Glutamatergic neuron (in vitro differentiated cells): Measurements from ENCODE around the gene CLDND1. TPM values are rescaled to one million over a fixed set of nuclear protein-coding genes. Genes with fewer than 3 reads are reported as not detected.

Experiments
- DNase-seq: peaks from one replicate; pipeline ENCODE4 v3.0.0; 2022
- H3K27ac Mint-ChIP-seq: one replicate; pipeline ENCODE4 v1.8.0; 2020; ENCODE audit warnings: mild to moderate bottlenecking, mixed read lengths, inconsistent platforms; ENCODE audit not compliant: unreplicated experiment
- H3K27me3 Mint-ChIP-seq: one replicate; pipeline ENCODE4 v1.8.0; 2020; ENCODE audit warnings: mild to moderate bottlenecking, moderate library complexity, mixed read lengths, inconsistent platforms; ENCODE audit not compliant: unreplicated experiment
- H3K36me3 Mint-ChIP-seq: one replicate; pipeline ENCODE4 v1.8.0; 2020; ENCODE audit warnings: mild to moderate bottlenecking, mixed read lengths, inconsistent platforms; ENCODE audit not compliant: unreplicated experiment
- H3K4me1 Mint-ChIP-seq: one replicate; pipeline ENCODE4 v1.8.0; 2020; ENCODE audit warnings: mild to moderate bottlenecking, low read depth, mixed read lengths, inconsistent platforms; ENCODE audit not compliant: unreplicated experiment
- H3K4me3 Mint-ChIP-seq: one replicate; pipeline ENCODE4 v1.8.0; 2020; ENCODE audit warnings: mild to moderate bottlenecking, mixed read lengths, inconsistent platforms; ENCODE audit not compliant: unreplicated experiment
- H3K9me3 Mint-ChIP-seq: one replicate; pipeline ENCODE4 v1.8.0; 2020; ENCODE audit warnings: mild to moderate bottlenecking, moderate library complexity, mixed read lengths, inconsistent platforms; ENCODE audit not compliant: unreplicated experiment
- total RNA-seq: library from RNA; stranded (reverse); fragmentation: NEBNext Ultra II Directional; extraction: Animal tissue kit (Norgen Biotek cat#: 25700); gene quantifications from one replicate; pipeline ENCODE4 v1.2.1, GENCODE V29; 2021; ENCODE audit not compliant: unreplicated experiment
- TF ChIP-seq, protein P1 (sequence below): fragments of 200-600 bp; sonication (generic); IDR thresholded peaks from one replicate; pipeline ENCODE4 v1.5.0; 2021; ENCODE audit not compliant: partially characterized antibody, unreplicated experiment

CLDND1 gene
- total RNA-seq, 1 donor from 2014 or later, result 164 TPM

DNA sequence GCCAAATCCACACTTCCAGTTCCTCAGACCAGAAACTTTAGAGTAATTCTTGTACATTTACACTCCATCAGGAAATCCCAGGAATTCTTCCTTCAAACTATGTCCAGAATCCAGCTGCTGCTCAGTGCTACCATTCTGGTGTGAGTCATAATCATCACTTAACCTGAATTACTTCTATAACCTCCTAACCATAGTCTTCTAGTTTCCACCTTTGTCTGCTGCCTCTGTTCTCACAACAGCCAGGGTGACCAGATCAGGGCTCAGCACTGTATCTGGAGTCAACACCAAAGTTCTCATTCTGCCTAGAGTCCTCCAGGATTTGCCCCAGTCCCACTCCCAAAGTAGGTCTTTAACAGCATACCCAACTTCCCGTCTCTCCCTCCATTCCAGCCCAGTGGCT is 3.4 kb downstream of the CLDND1 start:
- H3K9me3 Mint-ChIP-seq, result no peaks in the 10 kb centered on the region
- H3K36me3 Mint-ChIP-seq, result no peaks in the 10 kb centered on the region
- no peaks in the 10 kb centered on the region for H3K27me3 Mint-ChIP-seq

DNA sequence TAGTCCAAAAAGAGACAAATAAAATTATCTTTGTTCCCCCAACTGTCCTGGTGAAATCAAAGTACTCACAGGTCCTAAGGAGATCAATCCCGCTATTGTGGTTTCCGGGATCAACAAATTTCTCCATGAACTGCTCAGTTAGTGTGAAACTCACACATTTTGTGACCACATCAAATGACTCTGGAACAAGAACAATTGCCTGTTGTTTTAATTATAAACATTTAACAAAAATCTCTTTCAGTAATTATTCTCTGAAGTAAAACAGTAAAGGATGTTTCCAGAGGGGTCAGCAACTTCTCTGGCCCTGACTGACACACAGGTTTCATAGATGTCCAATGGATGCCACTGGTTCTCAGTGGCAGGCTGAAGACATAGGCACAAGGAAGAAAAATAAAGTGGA is 3.9 kb downstream of the CLDND1 start:
- H3K9me3 Mint-ChIP-seq, result no peaks in the 10 kb centered on the region
- peak overlapping the region; percentile 22 for H3K4me3 Mint-ChIP-seq
- TF ChIP-seq, protein P1, sequence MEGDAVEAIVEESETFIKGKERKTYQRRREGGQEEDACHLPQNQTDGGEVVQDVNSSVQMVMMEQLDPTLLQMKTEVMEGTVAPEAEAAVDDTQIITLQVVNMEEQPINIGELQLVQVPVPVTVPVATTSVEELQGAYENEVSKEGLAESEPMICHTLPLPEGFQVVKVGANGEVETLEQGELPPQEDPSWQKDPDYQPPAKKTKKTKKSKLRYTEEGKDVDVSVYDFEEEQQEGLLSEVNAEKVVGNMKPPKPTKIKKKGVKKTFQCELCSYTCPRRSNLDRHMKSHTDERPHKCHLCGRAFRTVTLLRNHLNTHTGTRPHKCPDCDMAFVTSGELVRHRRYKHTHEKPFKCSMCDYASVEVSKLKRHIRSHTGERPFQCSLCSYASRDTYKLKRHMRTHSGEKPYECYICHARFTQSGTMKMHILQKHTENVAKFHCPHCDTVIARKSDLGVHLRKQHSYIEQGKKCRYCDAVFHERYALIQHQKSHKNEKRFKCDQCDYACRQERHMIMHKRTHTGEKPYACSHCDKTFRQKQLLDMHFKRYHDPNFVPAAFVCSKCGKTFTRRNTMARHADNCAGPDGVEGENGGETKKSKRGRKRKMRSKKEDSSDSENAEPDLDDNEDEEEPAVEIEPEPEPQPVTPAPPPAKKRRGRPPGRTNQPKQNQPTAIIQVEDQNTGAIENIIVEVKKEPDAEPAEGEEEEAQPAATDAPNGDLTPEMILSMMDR, result no peak
- DNase-seq, result no peak
- no peaks in the 10 kb centered on the region for H3K36me3 Mint-ChIP-seq
- H3K27me3 Mint-ChIP-seq, result no peaks in the 10 kb centered on the region
- peaks cover 5% of the 10 kb centered on the region for H3K4me1 Mint-ChIP-seq
- no peak overlapping the region for H3K27ac Mint-ChIP-seq

More for the DNA sequence above, 3.4 kb downstream of the CLDND1 start:
- Mint-ChIP-seq H3K4me1 (peaks cover 5% of the 10 kb centered on the region), H3K27ac (no peak overlapping the region), H3K4me3 (no peak overlapping the region)
- DNase-seq, result no peak
- TF ChIP-seq, protein P1, result no peak

DNA sequence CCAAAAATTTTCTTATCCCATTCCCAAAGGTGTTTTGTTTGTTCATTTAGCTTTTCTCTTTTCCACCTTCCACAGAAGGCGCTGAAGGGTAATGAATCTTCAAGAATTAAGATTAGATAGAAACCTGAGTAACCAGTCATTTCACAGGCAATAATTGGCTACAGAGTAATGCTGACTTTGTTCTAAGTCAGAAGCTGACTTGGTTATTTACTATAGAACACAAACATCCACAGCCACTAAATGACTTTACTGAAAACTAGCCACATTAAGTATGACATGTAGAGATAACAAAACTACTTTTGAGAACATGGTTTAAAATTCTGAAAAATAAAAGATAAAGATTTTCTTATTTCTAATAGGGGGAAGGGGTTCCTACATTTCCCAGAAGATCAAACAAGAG is 7.8 kb downstream of the CLDND1 start:
- Mint-ChIP-seq H3K36me3 (no peaks in the 10 kb centered on the region), H3K27me3 (no peaks in the 10 kb centered on the region), H3K9me3 (no peaks in the 10 kb centered on the region), H3K27ac (no peak overlapping the region), H3K4me1 (no peaks in the 10 kb centered on the region), H3K4me3 (no peak overlapping the region)
- no peak for DNase-seq
- TF ChIP-seq, protein P1, result no peak

DNA sequence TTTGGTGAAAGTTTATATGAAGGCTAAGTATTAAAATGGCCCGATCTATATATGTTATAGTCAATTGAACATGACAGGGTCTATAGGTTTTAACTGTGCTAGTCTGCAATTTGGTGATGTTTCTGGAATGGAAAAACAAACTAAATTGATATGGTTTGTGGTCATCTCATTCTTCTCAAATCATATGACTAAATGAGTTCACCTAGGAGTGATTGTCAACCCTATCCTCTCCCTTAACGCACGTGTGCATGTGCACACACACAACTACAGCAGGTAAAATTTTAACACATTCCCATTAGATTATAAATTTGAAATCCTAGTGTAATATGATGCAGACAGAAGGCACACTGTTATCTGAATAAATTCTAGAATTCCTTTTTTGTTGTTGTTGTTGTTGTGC is 9.0 kb downstream of the CLDND1 start:
- Mint-ChIP-seq H3K27me3 (no peaks in the 10 kb centered on the region), H3K36me3 (no peaks in the 10 kb centered on the region), H3K9me3 (no peaks in the 10 kb centered on the region), H3K4me3 (no peak overlapping the region), H3K4me1 (no peaks in the 10 kb centered on the region), H3K27ac (no peak overlapping the region)
- DNase-seq, result no peak
- TF ChIP-seq, protein P1, result no peak

DNA sequence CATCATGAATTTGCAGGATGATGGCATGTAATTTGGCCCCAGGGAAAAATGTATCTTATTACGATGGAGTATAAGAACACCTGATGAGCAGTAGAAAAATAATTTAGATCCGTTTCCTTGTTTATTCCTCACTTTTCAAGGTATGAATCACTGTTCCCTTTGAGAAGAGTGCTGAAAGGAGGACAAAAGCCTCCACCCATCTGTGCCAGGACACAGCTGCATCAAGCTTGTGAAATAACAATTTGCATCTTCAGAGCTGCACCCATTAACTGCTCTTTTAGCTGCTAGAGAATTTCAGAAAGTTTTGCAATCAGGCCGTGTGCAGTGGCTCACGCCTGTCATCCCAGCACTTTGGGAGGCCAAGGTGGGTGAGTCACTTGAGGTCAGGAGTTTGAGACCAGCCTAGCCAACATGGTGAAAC is 9.6 kb downstream of the CLDND1 start:
- H3K4me3 Mint-ChIP-seq, result no peak overlapping the region
- no peaks in the 10 kb centered on the region for H3K9me3 Mint-ChIP-seq
- no peaks in the 10 kb centered on the region for H3K36me3 Mint-ChIP-seq
- H3K4me1 Mint-ChIP-seq, result no peaks in the 10 kb centered on the region
- H3K27ac Mint-ChIP-seq, result no peak overlapping the region
- no peaks in the 10 kb centered on the region for H3K27me3 Mint-ChIP-seq
- no peak for DNase-seq
- TF ChIP-seq, protein P1, result no peak
